ENCODE data around the gene LBH.

DNA sequence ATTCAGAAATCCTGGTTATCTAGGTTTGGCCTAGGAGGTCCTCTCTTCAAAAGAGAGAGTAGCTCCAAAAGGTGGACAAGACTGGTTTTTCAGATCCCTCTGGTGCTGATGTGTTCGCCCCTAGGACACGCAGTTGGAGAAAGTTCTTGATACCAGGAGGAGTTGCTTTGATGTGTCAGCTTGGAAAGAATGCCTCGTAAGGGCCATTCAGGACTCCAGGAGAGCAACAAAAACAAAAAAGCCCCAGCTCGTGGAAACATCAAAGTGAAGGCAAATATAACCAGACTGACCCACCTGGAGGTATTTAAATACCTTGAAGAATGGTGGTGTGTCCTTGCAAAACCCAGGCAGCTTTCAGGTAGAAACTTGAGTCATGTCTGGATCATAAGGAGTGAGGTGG, 12.5 kb upstream of the LBH start:
- no peak for TF ChIP-seq RFX5 (IDR thresholded peaks at IDR 0.05; ENCODE audit: low read length)
- no peak for TF ChIP-seq CTCF (IDR thresholded peaks at IDR 0.05)
- TF ChIP-seq EZH2phosphoT487 (IDR thresholded peaks at IDR 0.05; ENCODE audit: borderline replicate concordance, low read depth), result no peak
- TF ChIP-seq FOSL2 (IDR thresholded peaks at IDR 0.05; ENCODE audit: borderline replicate concordance, low read depth), result no peak
- no peak for TF ChIP-seq NFIC (IDR thresholded peaks at IDR 0.05; ENCODE audit: borderline replicate concordance)
- no peak for TF ChIP-seq CHD2 (IDR thresholded peaks at IDR 0.05; ENCODE audit: low read length, partially characterized antibody)
- TF ChIP-seq FOXJ3 (CRISPR knock-in tag; IDR thresholded peaks at IDR 0.05), result no peak
- no peak for TF ChIP-seq SIN3A (IDR thresholded peaks at IDR 0.05; ENCODE audit: borderline replicate concordance, low read depth, low read length)
- no peak for TF ChIP-seq JUND (IDR thresholded peaks at IDR 0.05)
- TF ChIP-seq, protein P1, sequence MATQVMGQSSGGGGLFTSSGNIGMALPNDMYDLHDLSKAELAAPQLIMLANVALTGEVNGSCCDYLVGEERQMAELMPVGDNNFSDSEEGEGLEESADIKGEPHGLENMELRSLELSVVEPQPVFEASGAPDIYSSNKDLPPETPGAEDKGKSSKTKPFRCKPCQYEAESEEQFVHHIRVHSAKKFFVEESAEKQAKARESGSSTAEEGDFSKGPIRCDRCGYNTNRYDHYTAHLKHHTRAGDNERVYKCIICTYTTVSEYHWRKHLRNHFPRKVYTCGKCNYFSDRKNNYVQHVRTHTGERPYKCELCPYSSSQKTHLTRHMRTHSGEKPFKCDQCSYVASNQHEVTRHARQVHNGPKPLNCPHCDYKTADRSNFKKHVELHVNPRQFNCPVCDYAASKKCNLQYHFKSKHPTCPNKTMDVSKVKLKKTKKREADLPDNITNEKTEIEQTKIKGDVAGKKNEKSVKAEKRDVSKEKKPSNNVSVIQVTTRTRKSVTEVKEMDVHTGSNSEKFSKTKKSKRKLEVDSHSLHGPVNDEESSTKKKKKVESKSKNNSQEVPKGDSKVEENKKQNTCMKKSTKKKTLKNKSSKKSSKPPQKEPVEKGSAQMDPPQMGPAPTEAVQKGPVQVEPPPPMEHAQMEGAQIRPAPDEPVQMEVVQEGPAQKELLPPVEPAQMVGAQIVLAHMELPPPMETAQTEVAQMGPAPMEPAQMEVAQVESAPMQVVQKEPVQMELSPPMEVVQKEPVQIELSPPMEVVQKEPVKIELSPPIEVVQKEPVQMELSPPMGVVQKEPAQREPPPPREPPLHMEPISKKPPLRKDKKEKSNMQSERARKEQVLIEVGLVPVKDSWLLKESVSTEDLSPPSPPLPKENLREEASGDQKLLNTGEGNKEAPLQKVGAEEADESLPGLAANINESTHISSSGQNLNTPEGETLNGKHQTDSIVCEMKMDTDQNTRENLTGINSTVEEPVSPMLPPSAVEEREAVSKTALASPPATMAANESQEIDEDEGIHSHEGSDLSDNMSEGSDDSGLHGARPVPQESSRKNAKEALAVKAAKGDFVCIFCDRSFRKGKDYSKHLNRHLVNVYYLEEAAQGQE (IDR thresholded peaks at IDR 0.05; ENCODE audit: low read depth, low read length), result no peak
- TF ChIP-seq POLR2AphosphoS5 (IDR thresholded peaks at IDR 0.05; ENCODE audit: low read depth, low read length), result no peak
- TF ChIP-seq RCOR1 (IDR thresholded peaks at IDR 0.05; ENCODE audit: low read length), result no peak
- TF ChIP-seq, protein P2, sequence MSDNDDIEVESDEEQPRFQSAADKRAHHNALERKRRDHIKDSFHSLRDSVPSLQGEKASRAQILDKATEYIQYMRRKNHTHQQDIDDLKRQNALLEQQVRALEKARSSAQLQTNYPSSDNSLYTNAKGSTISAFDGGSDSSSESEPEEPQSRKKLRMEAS (IDR thresholded peaks at IDR 0.05; ENCODE audit: low read depth), result no peak

Data from SK-N-SH (cell line).